Osteoblast (primary cell): ENCODE data around the gene ALX3. TPM values are rescaled to one million over a fixed set of nuclear protein-coding genes. Genes with fewer than 3 reads are reported as not detected.

Experiments
- DNase-seq: peaks from one replicate; pipeline ENCODE4 v3.0.0; 2011; ENCODE audit warnings: low spot score, mixed read lengths; ENCODE audit not compliant: insufficient read length; ENCODE audit errors: missing footprints
- H2AFZ ChIP-seq: 2 replicates; pipeline ENCODE4 v1.6.0; 2011; ENCODE audit warnings: mild to moderate bottlenecking, low read length
- H3K27ac ChIP-seq: 2 replicates; pipeline ENCODE4 v1.5.1; 2011; ENCODE audit warnings: mild to moderate bottlenecking, low read depth, low read length, moderate library complexity
- H3K27me3 ChIP-seq: 2 replicates; pipeline ENCODE4 v1.6.0; 2012; ENCODE audit warnings: mild to moderate bottlenecking, control low read depth, inconsistent platforms, low read length, moderate library complexity; ENCODE audit not compliant: insufficient read depth
- H3K36me3 ChIP-seq: 2 replicates; pipeline ENCODE4 v1.5.1; 2011; ENCODE audit warnings: mild to moderate bottlenecking, low read length, control low read depth, moderate library complexity; ENCODE audit not compliant: insufficient read depth
- H3K4me1 ChIP-seq: 2 replicates; pipeline ENCODE4 v1.5.1; 2011; ENCODE audit warnings: mild to moderate bottlenecking, low read length, control low read depth, moderate library complexity; ENCODE audit not compliant: insufficient read depth
- H3K4me2 ChIP-seq: 2 replicates; pipeline ENCODE4 v1.6.0; 2011; ENCODE audit warnings: mild to moderate bottlenecking, low read length; ENCODE audit not compliant: insufficient read depth
- H3K4me3 ChIP-seq: fragments of 200-600 bp; sonication (generic); 3 replicates; pipeline ENCODE4 v1.5.1; 2012; ENCODE audit warnings: mild to moderate bottlenecking, low read length, inconsistent platforms; ENCODE audit not compliant: insufficient read depth
- H3K79me2 ChIP-seq: 2 replicates; pipeline ENCODE4 v1.6.0; 2012; ENCODE audit warnings: mild to moderate bottlenecking, low read length, control low read depth, inconsistent platforms; ENCODE audit not compliant: insufficient read depth
- H3K9me3 ChIP-seq: 2 replicates; pipeline ENCODE4 v1.5.1; 2011; ENCODE audit warnings: low read depth, low read length, control low read depth
- H4K20me1 ChIP-seq: 2 replicates; pipeline ENCODE4 v1.6.0; 2012; ENCODE audit warnings: mild to moderate bottlenecking, low read length, control low read depth; ENCODE audit not compliant: insufficient read depth
- total RNA-seq: library from RNA; depleted of rRNA; stranded (reverse); fragments of >200 nt; gene quantifications from 2 replicates; pipeline ENCODE4 v1.2.3, GENCODE V29; 2012
- TF ChIP-seq, protein P1 (sequence below): IDR thresholded peaks from 2 replicates; pipeline ENCODE4 v1.5.1; 2011; ENCODE audit warnings: mild to moderate bottlenecking, low read depth, low read length, moderate library complexity; ENCODE audit errors: extremely low read depth

The ALX3 gene
- total RNA-seq, 1 donor, result not detected

DNA sequence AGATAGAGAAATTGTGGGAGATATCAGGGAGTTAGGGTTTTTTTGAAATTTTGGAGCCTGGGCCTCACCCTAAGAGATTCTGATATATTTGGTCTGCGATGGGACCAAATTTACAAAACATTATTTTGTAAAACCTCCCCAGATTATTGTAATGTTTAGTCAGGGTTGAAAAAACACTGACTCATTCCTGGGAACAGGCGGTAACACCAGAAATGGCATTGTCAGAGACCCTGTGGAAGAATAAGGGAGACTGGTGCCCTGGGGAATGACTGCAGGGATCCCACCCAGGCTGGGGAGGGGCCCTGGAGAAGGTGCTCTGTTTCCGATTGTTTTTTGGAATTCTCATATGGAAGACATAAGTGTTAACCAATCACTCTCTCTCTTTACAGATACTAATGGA is 49.2 kb downstream of the ALX3 start:
- TF ChIP-seq, protein P1, sequence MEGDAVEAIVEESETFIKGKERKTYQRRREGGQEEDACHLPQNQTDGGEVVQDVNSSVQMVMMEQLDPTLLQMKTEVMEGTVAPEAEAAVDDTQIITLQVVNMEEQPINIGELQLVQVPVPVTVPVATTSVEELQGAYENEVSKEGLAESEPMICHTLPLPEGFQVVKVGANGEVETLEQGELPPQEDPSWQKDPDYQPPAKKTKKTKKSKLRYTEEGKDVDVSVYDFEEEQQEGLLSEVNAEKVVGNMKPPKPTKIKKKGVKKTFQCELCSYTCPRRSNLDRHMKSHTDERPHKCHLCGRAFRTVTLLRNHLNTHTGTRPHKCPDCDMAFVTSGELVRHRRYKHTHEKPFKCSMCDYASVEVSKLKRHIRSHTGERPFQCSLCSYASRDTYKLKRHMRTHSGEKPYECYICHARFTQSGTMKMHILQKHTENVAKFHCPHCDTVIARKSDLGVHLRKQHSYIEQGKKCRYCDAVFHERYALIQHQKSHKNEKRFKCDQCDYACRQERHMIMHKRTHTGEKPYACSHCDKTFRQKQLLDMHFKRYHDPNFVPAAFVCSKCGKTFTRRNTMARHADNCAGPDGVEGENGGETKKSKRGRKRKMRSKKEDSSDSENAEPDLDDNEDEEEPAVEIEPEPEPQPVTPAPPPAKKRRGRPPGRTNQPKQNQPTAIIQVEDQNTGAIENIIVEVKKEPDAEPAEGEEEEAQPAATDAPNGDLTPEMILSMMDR, result no peak
- no peak overlapping the region for H3K4me2 ChIP-seq
- H3K4me3 ChIP-seq, result no peak overlapping the region
- H2AFZ ChIP-seq, result no peak overlapping the region
- H3K27me3 ChIP-seq, result no peaks in the 10 kb centered on the region
- H3K79me2 ChIP-seq, result no peaks in the 10 kb centered on the region
- DNase-seq, result peak; percentile 65
- peaks cover 88% of the 10 kb centered on the region for H3K36me3 ChIP-seq
- peak overlapping the region; percentile 38 for H3K27ac ChIP-seq
- H4K20me1 ChIP-seq, result no peaks in the 10 kb centered on the region
- H3K4me1 ChIP-seq, result peaks cover 11% of the 10 kb centered on the region
- H3K9me3 ChIP-seq, result no peaks in the 10 kb centered on the region

DNA sequence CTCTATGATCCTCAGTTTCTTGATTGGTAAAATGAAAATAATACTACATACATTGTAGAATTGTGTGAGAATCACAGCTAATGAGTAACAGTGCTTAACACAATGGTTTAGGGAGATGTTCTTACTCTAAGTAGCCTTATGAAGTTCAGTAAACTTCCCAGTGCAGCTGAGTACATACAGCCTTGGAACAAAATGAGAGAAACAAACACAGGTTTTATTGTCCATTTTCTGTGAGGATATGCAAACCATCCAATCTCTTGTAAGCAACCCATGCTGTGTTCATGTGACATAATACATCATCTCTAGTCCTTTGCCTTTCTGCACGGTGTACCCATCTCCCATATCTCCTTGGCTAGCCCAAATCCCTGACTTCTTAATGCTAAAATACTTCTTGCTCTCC is 50.7 kb downstream of the ALX3 start:
- no peak overlapping the region for H3K4me2 ChIP-seq

DNA sequence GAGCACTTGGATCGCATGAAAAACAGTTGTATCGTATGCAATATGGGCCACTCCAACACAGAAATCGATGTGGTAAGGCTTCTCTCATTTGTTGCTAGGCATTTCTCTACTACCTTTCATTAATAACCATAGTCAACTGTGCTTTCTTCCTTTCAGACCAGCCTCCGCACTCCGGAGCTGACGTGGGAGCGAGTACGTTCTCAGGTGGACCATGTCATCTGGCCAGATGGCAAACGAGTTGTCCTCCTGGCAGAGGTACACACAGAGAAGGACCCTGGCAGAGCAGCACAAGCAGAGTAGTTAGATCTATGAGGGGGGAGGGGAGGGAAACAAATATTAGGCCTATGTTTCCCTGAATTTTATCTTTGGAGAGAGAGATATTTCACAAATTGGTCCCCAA is 52.1 kb downstream of the ALX3 start:
- Histone ChIP-seq H3K36me3 (peaks cover 94% of the 10 kb centered on the region), H2AFZ (no peak overlapping the region), H4K20me1 (no peaks in the 10 kb centered on the region), H3K4me2 (no peak overlapping the region), H3K4me3 (no peak overlapping the region), H3K9me3 (no peaks in the 10 kb centered on the region), H3K27ac (no peak overlapping the region), H3K4me1 (peaks cover 11% of the 10 kb centered on the region), H3K79me2 (no peaks in the 10 kb centered on the region), H3K27me3 (no peaks in the 10 kb centered on the region)
- TF ChIP-seq, protein P1, result no peak
- no peak for DNase-seq

More for the DNA sequence above, 50.7 kb downstream of the ALX3 start:
- Histone ChIP-seq H2AFZ (no peak overlapping the region), H3K9me3 (no peaks in the 10 kb centered on the region), H3K27ac (no peak overlapping the region), H3K27me3 (no peaks in the 10 kb centered on the region), H3K4me3 (no peak overlapping the region), H3K4me1 (peaks cover 11% of the 10 kb centered on the region), H3K79me2 (no peaks in the 10 kb centered on the region), H3K36me3 (peaks cover 98% of the 10 kb centered on the region), H4K20me1 (no peaks in the 10 kb centered on the region)
- TF ChIP-seq, protein P1, result no peak
- no peak for DNase-seq

DNA sequence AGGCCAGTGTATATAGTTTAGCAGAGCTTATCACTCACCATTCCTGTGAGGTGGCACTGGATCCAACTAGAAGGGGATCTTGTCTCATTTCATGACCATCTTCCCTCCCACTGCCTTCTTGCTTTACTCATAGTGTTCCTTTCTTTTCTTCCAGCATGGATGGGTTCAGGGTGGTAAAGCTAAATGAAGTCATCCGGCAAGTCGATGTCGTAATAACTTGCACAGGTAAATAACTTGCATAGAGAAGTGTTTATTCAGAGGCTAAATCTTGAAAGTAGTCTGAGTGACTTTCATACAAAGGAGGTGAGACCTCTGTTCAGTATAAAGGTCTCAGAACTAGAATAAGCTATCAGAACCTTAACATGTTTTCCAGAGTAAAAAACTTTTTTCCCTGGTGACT is 52.7 kb downstream of the ALX3 start:
- H3K4me2 ChIP-seq, result no peak overlapping the region
- H3K27ac ChIP-seq, result no peak overlapping the region

More for the DNA sequence above, 52.7 kb downstream of the ALX3 start:
- no peaks in the 10 kb centered on the region for H3K27me3 ChIP-seq
- no peak overlapping the region for H3K4me3 ChIP-seq
- H3K4me1 ChIP-seq, result peaks cover 11% of the 10 kb centered on the region
- no peaks in the 10 kb centered on the region for H3K79me2 ChIP-seq
- H2AFZ ChIP-seq, result no peak overlapping the region
- peaks cover 92% of the 10 kb centered on the region for H3K36me3 ChIP-seq
- no peaks in the 10 kb centered on the region for H3K9me3 ChIP-seq
- TF ChIP-seq, protein P1, result no peak
- H4K20me1 ChIP-seq, result no peaks in the 10 kb centered on the region
- no peak for DNase-seq
